Measurements from ENCODE around the gene SIRPB2.

SIRPB2 gene

GRCh38 chr20:1443085-1443484 lies 48.1 kb downstream of the SIRPB2 start:
- no peak for TF ChIP-seq CTCF (IDR thresholded peaks at IDR 0.05; ENCODE audit: low read length, missing control alignments)
- H3K4me3 ChIP-seq (replicated peaks; ENCODE audit: low read depth, low read length) = no peak overlapping the region
- DNase-seq (ENCODE audit: low read depth) = no peak

GRCh38 chr20:1442304-1442703 lies 48.9 kb downstream of the SIRPB2 start:
- no peak for TF ChIP-seq CTCF (IDR thresholded peaks at IDR 0.05; ENCODE audit: low read length, missing control alignments)
- DNase-seq (ENCODE audit: low read depth) = no peak
- no peak overlapping the region for H3K4me3 ChIP-seq (replicated peaks; ENCODE audit: low read depth, low read length)

- no peak for TF ChIP-seq CTCF (IDR thresholded peaks at IDR 0.05; ENCODE audit: low read length, missing control alignments)
- no peak for DNase-seq (ENCODE audit: low read depth)
- H3K4me3 ChIP-seq (replicated peaks; ENCODE audit: low read depth, low read length) = no peak overlapping the region
These were observed 50.1 kb downstream of the SIRPB2 start for GRCh38 chr20:1441133-1441532.

DNA sequence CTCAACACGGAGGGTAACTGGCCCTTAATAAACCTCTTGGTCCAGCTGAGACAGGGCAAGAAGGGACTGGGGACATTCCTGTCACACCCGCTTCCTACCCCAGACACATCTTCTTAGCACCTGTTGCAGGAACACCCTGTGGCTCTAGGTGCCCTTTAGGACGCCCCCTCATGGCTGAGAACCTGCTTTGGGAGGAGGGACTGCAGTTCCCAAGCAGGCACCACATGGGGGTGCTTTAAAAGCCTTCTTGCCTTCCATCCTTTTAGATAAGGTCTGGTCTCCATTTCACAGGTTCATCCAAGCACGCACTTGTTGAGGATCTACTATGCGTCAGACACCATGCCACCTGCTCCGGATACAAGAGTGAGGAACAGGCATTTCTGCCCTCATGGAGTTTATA lies 51.2 kb downstream of the SIRPB2 start:
- peak; percentile 26 for DNase-seq (ENCODE audit: low read depth)
- TF ChIP-seq CTCF (IDR thresholded peaks at IDR 0.05; ENCODE audit: low read length, missing control alignments) = peak; percentile 48
- no peak overlapping the region for H3K4me3 ChIP-seq (replicated peaks; ENCODE audit: low read depth, low read length)

DNA sequence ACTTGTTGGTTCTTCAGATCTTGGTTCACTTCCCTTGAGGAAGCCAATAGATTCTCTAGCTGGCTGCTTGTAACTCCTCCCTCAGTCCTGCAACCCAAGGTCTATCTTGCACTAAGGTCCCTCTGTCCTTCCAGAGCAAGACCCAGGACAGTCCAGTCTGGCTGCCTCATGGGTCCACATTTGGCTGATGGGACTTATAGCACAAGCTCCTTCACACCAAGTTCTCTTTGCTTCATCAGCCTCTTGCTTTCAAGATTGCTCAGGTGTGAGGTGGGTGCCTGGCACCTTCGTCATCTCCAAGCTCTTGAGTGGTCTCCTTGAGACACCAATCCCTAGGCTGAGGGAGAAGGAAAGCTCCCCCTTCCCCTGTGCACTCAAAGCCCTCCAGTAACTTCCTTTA lies 52.9 kb downstream of the SIRPB2 start:
- TF ChIP-seq CTCF (IDR thresholded peaks at IDR 0.05; ENCODE audit: low read length, missing control alignments) = no peak
- no peak for DNase-seq (ENCODE audit: low read depth)
- H3K4me3 ChIP-seq (replicated peaks; ENCODE audit: low read depth, low read length) = no peak overlapping the region

GRCh38 chr20:1437235-1437904 lies 53.9 kb downstream of the SIRPB2 start:
- no peak overlapping the region for H3K4me3 ChIP-seq (replicated peaks; ENCODE audit: low read depth, low read length)
- DNase-seq (ENCODE audit: low read depth) = peak; percentile 92
- peak; percentile 90 for TF ChIP-seq CTCF (IDR thresholded peaks at IDR 0.05; ENCODE audit: low read length, missing control alignments)

DNA sequence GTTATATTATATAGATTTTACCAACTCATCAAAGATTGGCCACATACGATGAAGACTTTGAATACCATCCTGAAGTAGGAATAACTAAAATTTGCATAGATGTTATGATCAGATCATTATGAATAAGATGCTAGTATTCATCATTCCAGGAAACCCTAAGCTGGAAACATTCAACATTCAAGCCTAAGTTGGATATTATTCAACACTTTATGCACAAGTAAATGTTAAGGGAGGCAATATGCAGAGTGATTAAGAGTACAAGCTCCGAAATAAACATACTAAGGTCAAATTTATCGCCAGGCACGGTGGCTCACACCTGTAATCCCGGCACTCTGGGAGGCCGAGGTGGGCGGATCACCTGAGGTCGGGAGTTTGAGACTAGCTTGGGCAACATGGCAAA lies 55.0 kb downstream of the SIRPB2 start:
- no peak for TF ChIP-seq CTCF (IDR thresholded peaks at IDR 0.05; ENCODE audit: low read length, missing control alignments)
- no peak overlapping the region for H3K4me3 ChIP-seq (replicated peaks; ENCODE audit: low read depth, low read length)
- no peak for DNase-seq (ENCODE audit: low read depth)

Measured in fibroblast of pulmonary artery (primary cell).